Neural progenitor cell (in vitro differentiated cells): ENCODE results near the gene EMC8. TPM values are rescaled to one million over a fixed set of nuclear protein-coding genes. Genes with fewer than 3 reads are reported as not detected.

Source experiments
- DNase-seq: peaks from one replicate; pipeline ENCODE4 v3.0.0-alpha.2; 2016; ENCODE audit warnings: low spot score
- H2AFZ ChIP-seq: fragments of 200-600 bp; sonication (generic); replicated peaks from 2 replicates; pipeline ENCODE4 v1.6.1; 2016; ENCODE audit warnings: antibody characterized with exemption
- H3F3A ChIP-seq: fragments of 200-600 bp; sonication (generic); 2 replicates; pipeline ENCODE4 v1.6.1; 2016; ENCODE audit warnings: antibody characterized with exemption, low read depth
- H3K27ac ChIP-seq: fragments of 200-600 bp; sonication (generic); 2 replicates; pipeline ENCODE4 v1.5.1; 2016; ENCODE audit warnings: mild to moderate bottlenecking
- H3K27me3 ChIP-seq: fragments of 200-600 bp; sonication (generic); 2 replicates; pipeline ENCODE4 v1.6.1; 2016; ENCODE audit warnings: mild to moderate bottlenecking, moderate library complexity
- H3K36me3 ChIP-seq: fragments of 200-600 bp; sonication (generic); 2 replicates; pipeline ENCODE4 v1.5.1; 2016
- H3K4me1 ChIP-seq: fragments of 200-600 bp; sonication (generic); 2 replicates; pipeline ENCODE4 v1.6.1; 2016; ENCODE audit warnings: mixed run types
- H3K4me2 ChIP-seq: fragments of 200-600 bp; sonication (generic); 2 replicates; pipeline ENCODE4 v1.6.1; 2016
- H3K4me3 ChIP-seq: fragments of 200-600 bp; sonication (generic); 2 replicates; pipeline ENCODE4 v1.5.1; 2016
- H3K79me2 ChIP-seq: fragments of 200-600 bp; sonication (generic); 2 replicates; pipeline ENCODE4 v1.6.1; 2016; ENCODE audit warnings: low read depth
- H3K9ac ChIP-seq: fragments of 200-600 bp; sonication (generic); 2 replicates; pipeline ENCODE4 v1.6.1; 2016
- H3K9me3 ChIP-seq: fragments of 200-600 bp; sonication (generic); 2 replicates; pipeline ENCODE4 v1.5.1; 2016; ENCODE audit warnings: low read depth
- H4K20me1 ChIP-seq: fragments of 200-600 bp; sonication (generic); 2 replicates; pipeline ENCODE4 v1.6.1; 2016; ENCODE audit warnings: low read depth
- H3K27ac Mint-ChIP-seq: 3 replicates; pipeline ENCODE4 v1.8.0; 2021; ENCODE audit warnings: mixed read lengths
- H3K27me3 Mint-ChIP-seq: 2 replicates; pipeline ENCODE4 v1.8.0; 2022; ENCODE audit warnings: low read depth, mild to moderate bottlenecking, inconsistent platforms, moderate library complexity, mixed read lengths; ENCODE audit not compliant: insufficient read depth
- H3K36me3 Mint-ChIP-seq: 3 replicates; pipeline ENCODE4 v1.8.0; 2021; ENCODE audit warnings: mixed read lengths
- H3K4me1 Mint-ChIP-seq: 3 replicates; pipeline ENCODE4 v1.8.0; 2021; ENCODE audit warnings: mixed read lengths
- H3K4me3 Mint-ChIP-seq: 3 replicates; pipeline ENCODE4 v1.8.0; 2021; ENCODE audit warnings: mild to moderate bottlenecking, moderate library complexity, mixed read lengths
- H3K9me3 Mint-ChIP-seq: 3 replicates; pipeline ENCODE4 v1.8.0; 2020; ENCODE audit warnings: mixed read lengths
- EZH2 ChIP-seq: fragments of 200-600 bp; sonication (generic); IDR thresholded peaks from 2 replicates; pipeline ENCODE4 v1.6.1; 2017; ENCODE audit warnings: antibody characterized with exemption, mild to moderate bottlenecking, moderate library complexity
- EZH2phosphoT487 ChIP-seq: fragments of 200-600 bp; sonication (generic); IDR thresholded peaks from 2 replicates; pipeline ENCODE4 v1.6.1; 2017; ENCODE audit warnings: antibody characterized with exemption
- total RNA-seq: library from RNA; depleted of rRNA; stranded (reverse); fragments of >200 nt; gene quantifications from 2 replicates; pipeline ENCODE4 v1.2.3, GENCODE V29; 2015; ENCODE audit warnings: low replicate concordance
- TF ChIP-seq, protein P1 (sequence below): fragments of 200-600 bp; sonication (generic); IDR thresholded peaks from 2 replicates; pipeline ENCODE4 v1.5.1; 2017; ENCODE audit warnings: antibody characterized with exemption, mild to moderate bottlenecking

EMC8 gene
- total RNA-seq, 1 donor from 2014 or later: 25.1 TPM

GRCh38 chr16:85762970-85763369 is 36.4 kb downstream of the EMC8 start:
- no peak overlapping the region for H3K27ac ChIP-seq
- H3K4me3 ChIP-seq: no peak overlapping the region
- H3K4me3 Mint-ChIP-seq: no peak overlapping the region
- peaks cover 10% of the 10 kb centered on the region for H3K4me1 ChIP-seq
- H3K36me3 Mint-ChIP-seq: no peaks in the 10 kb centered on the region
- H3K27ac Mint-ChIP-seq: no peak overlapping the region
- no peak for DNase-seq
- no peaks in the 10 kb centered on the region for H3K9me3 Mint-ChIP-seq
- H3K27me3 ChIP-seq: no peaks in the 10 kb centered on the region
- H3K9ac ChIP-seq: no peak overlapping the region
- no peaks in the 10 kb centered on the region for H3K79me2 ChIP-seq
- H3K4me2 ChIP-seq: no peak overlapping the region
- no peaks in the 10 kb centered on the region for H3K36me3 ChIP-seq
- no peak overlapping the region for H2AFZ ChIP-seq
- no peaks in the 10 kb centered on the region for H4K20me1 ChIP-seq
- peaks cover 1% of the 10 kb centered on the region for H3F3A ChIP-seq
- no peak for TF ChIP-seq EZH2phosphoT487
- TF ChIP-seq, protein P1, sequence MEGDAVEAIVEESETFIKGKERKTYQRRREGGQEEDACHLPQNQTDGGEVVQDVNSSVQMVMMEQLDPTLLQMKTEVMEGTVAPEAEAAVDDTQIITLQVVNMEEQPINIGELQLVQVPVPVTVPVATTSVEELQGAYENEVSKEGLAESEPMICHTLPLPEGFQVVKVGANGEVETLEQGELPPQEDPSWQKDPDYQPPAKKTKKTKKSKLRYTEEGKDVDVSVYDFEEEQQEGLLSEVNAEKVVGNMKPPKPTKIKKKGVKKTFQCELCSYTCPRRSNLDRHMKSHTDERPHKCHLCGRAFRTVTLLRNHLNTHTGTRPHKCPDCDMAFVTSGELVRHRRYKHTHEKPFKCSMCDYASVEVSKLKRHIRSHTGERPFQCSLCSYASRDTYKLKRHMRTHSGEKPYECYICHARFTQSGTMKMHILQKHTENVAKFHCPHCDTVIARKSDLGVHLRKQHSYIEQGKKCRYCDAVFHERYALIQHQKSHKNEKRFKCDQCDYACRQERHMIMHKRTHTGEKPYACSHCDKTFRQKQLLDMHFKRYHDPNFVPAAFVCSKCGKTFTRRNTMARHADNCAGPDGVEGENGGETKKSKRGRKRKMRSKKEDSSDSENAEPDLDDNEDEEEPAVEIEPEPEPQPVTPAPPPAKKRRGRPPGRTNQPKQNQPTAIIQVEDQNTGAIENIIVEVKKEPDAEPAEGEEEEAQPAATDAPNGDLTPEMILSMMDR: no peak
- TF ChIP-seq EZH2: no peak
- H3K4me1 Mint-ChIP-seq: peaks cover 21% of the 10 kb centered on the region
- peaks cover 12% of the 10 kb centered on the region for H3K27me3 Mint-ChIP-seq
- no peaks in the 10 kb centered on the region for H3K9me3 ChIP-seq

- H4K20me1 ChIP-seq: no peaks in the 10 kb centered on the region
- H3K79me2 ChIP-seq: no peaks in the 10 kb centered on the region
- no peak overlapping the region for H2AFZ ChIP-seq
- H3K9ac ChIP-seq: no peak overlapping the region
- H3K27ac Mint-ChIP-seq: no peak overlapping the region
- TF ChIP-seq, protein P1: no peak
- no peak for TF ChIP-seq EZH2
- no peak for TF ChIP-seq EZH2phosphoT487
- peaks cover 16% of the 10 kb centered on the region for H3K4me1 Mint-ChIP-seq
- H3K27ac ChIP-seq: no peak overlapping the region
- no peak for DNase-seq
- no peak overlapping the region for H3K4me3 Mint-ChIP-seq
- no peak overlapping the region for H3K4me3 ChIP-seq
- no peaks in the 10 kb centered on the region for H3F3A ChIP-seq
- no peaks in the 10 kb centered on the region for H3K36me3 ChIP-seq
- no peak overlapping the region for H3K4me2 ChIP-seq
- no peaks in the 10 kb centered on the region for H3K36me3 Mint-ChIP-seq
- H3K9me3 ChIP-seq: no peaks in the 10 kb centered on the region
- H3K4me1 ChIP-seq: peaks cover 8% of the 10 kb centered on the region
- no peaks in the 10 kb centered on the region for H3K27me3 ChIP-seq
- H3K9me3 Mint-ChIP-seq: no peaks in the 10 kb centered on the region
- H3K27me3 Mint-ChIP-seq: peaks cover 12% of the 10 kb centered on the region
Measured at GRCh38 chr16:85761861-85762260, 37.5 kb downstream of the EMC8 start.

DNA sequence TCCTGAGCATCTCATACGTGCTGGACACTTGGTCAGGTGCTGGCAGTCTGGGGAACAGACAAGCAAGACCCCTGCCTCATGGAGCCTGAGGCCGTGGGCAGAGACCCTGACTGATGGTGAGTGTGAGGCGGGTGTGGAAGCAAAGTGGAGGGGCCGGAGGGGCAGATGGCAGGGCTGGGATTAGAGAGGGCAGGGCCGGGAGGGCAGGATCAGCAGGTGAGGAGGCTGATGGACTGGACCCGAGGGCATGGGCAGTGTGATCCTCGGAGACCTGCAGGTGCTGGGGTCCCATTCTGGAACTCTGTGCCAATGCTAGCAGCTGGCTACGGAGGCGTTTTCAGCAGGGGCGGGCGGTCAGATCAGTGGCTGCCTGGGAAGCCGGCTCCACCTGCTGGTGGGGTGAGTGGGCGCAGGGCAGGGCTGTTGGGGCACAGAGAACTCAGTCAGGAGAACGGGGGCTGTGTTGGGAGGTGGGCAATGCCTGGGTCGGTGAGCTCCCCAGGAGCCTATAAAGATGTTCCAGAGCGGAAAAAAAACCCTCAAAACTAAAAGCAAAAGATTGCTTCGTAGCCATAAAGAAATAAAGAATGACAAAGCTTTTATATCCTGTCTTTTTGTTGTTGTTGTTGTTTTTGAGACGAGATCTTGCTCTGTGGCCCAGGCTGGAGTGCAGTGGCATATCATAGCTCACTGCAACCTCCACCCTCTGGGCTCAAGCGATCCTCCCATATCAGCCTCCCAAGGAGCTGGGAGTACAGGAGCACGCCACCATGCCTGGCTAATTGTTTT is 39.5 kb downstream of the EMC8 start:
- no peak overlapping the region for H2AFZ ChIP-seq
- no peaks in the 10 kb centered on the region for H3K79me2 ChIP-seq
- Mint-ChIP-seq H3K36me3 (no peaks in the 10 kb centered on the region), H3K27me3 (peaks cover 12% of the 10 kb centered on the region), H3K4me1 (peaks cover 8% of the 10 kb centered on the region), H3K9me3 (no peaks in the 10 kb centered on the region), H3K4me3 (peak overlapping the region; percentile 52), H3K27ac (no peak overlapping the region)
- no peaks in the 10 kb centered on the region for H3K27me3 ChIP-seq
- no peaks in the 10 kb centered on the region for H3F3A ChIP-seq
- DNase-seq: no peak
- no peak overlapping the region for H3K4me3 ChIP-seq
- no peak for TF ChIP-seq EZH2
- TF ChIP-seq, protein P1: peak; percentile 45
- peaks cover 5% of the 10 kb centered on the region for H3K4me1 ChIP-seq
- H3K36me3 ChIP-seq: no peaks in the 10 kb centered on the region
- H3K9me3 ChIP-seq: no peaks in the 10 kb centered on the region
- no peak overlapping the region for H3K27ac ChIP-seq
- no peak overlapping the region for H3K4me2 ChIP-seq
- no peaks in the 10 kb centered on the region for H4K20me1 ChIP-seq
- no peak overlapping the region for H3K9ac ChIP-seq
